Activated naive CD4-positive, alpha-beta T cell treated with anti-CD3 and anti-CD28 coated beads for 36 hours (primary cell): ENCODE measurements around the gene GRIK1. TPM values are rescaled to one million over a fixed set of nuclear protein-coding genes. Genes with fewer than 3 reads are reported as not detected.

Experiments
- CTCF ChIA-PET: fragments of 350-600 bp; sonication (Branson Sonifier 250); formaldehyde crosslinking; loops from one replicate; lab custom pipeline; 2021; ENCODE audit warnings: antibody characterized with exemption; lab: Charles Lee
- DNase-seq: peaks from one replicate; pipeline ENCODE4 v3.0.0-alpha.2; 2020
- H3K27ac Mint-ChIP-seq: one replicate; pipeline ENCODE4 v1.8.0; 2021; ENCODE audit warnings: mild to moderate bottlenecking, mixed read lengths
- H3K27me3 Mint-ChIP-seq: one replicate; pipeline ENCODE4 v1.8.0; 2021; ENCODE audit warnings: low read depth, mixed read lengths
- H3K36me3 Mint-ChIP-seq: one replicate; pipeline ENCODE4 v1.8.0; 2021; ENCODE audit warnings: low read depth, mixed read lengths
- H3K4me1 Mint-ChIP-seq: one replicate; pipeline ENCODE4 v1.8.0; 2021; ENCODE audit warnings: low read depth, mixed read lengths
- H3K4me3 Mint-ChIP-seq: one replicate; pipeline ENCODE4 v1.8.0; 2021; ENCODE audit warnings: mild to moderate bottlenecking, moderate library complexity, mixed read lengths
- H3K9me3 Mint-ChIP-seq: one replicate; pipeline ENCODE4 v1.8.0; 2021; ENCODE audit warnings: mixed read lengths
- intact Hi-C: fragments of 100-400 bp; cut with micrococcal nuclease; formaldehyde crosslinking; loops from one replicate; pipeline ENCODE4 v1.15.1; 2023
- total RNA-seq, 2 experiments: library from RNA; stranded (reverse); gene quantifications; one replicate each; pipeline ENCODE4 v1.2.3, GENCODE V29; 2021

Gene GRIK1
- total RNA-seq, 2 experiments from 2014 or later: not detected

- H3K4me1 Mint-ChIP-seq: no peaks in the 10 kb centered on the region
- no peak for DNase-seq
- intact Hi-C loops: no loop called here
- no peaks in the 10 kb centered on the region for H3K9me3 Mint-ChIP-seq
- CTCF ChIA-PET: no interaction called here
- no peaks in the 10 kb centered on the region for H3K36me3 Mint-ChIP-seq
- H3K27ac Mint-ChIP-seq: no peak overlapping the region
- H3K4me3 Mint-ChIP-seq: no peak overlapping the region
- peaks cover 15% of the 10 kb centered on the region for H3K27me3 Mint-ChIP-seq
These were observed 7.3 kb upstream of the GRIK1 start for GRCh38 chr21:29947119-29947518.

- H3K9me3 Mint-ChIP-seq: no peaks in the 10 kb centered on the region
- CTCF ChIA-PET: no interaction called here
- intact Hi-C loops: no loop called here
- H3K36me3 Mint-ChIP-seq: no peaks in the 10 kb centered on the region
- no peak overlapping the region for H3K4me3 Mint-ChIP-seq
- H3K27me3 Mint-ChIP-seq: peaks cover 33% of the 10 kb centered on the region
- no peak overlapping the region for H3K27ac Mint-ChIP-seq
- peaks cover 6% of the 10 kb centered on the region for H3K4me1 Mint-ChIP-seq
- no peak for DNase-seq
These were observed 4.1 kb upstream of the GRIK1 start for GRCh38 chr21:29943885-29944284.

- H3K4me3 Mint-ChIP-seq: no peak overlapping the region
- CTCF ChIA-PET: interaction anchor here (0.6 kb wide), 1 partner anchor 466 kb away, joined by 3 read pairs; no protein-coding TSS in a partner anchor
- intact Hi-C loops: no loop called here
These were observed 2.2 kb upstream of the GRIK1 start for GRCh38 chr21:29942034-29942433.

GRCh38 chr21:29940991-29941390 lies 1.2 kb upstream of the GRIK1 start:
- DNase-seq: no peak
- no peak overlapping the region for H3K27ac Mint-ChIP-seq
- H3K36me3 Mint-ChIP-seq: no peaks in the 10 kb centered on the region
- no peaks in the 10 kb centered on the region for H3K9me3 Mint-ChIP-seq
- H3K4me3 Mint-ChIP-seq: no peak overlapping the region
- intact Hi-C loops: no loop called here
- CTCF ChIA-PET: no interaction called here
- H3K27me3 Mint-ChIP-seq: peaks cover 43% of the 10 kb centered on the region
- peaks cover 6% of the 10 kb centered on the region for H3K4me1 Mint-ChIP-seq

More at GRCh38 chr21:29942034-29942433, 2.2 kb upstream of the GRIK1 start:
- Mint-ChIP-seq H3K27me3 (peaks cover 41% of the 10 kb centered on the region), H3K27ac (no peak overlapping the region), H3K9me3 (no peaks in the 10 kb centered on the region), H3K36me3 (no peaks in the 10 kb centered on the region), H3K4me1 (peaks cover 6% of the 10 kb centered on the region)
- DNase-seq: no peak

- H3K27me3 Mint-ChIP-seq: peaks cover 43% of the 10 kb centered on the region
- peaks cover 6% of the 10 kb centered on the region for H3K4me1 Mint-ChIP-seq
- intact Hi-C loops: no loop called here
- H3K36me3 Mint-ChIP-seq: no peaks in the 10 kb centered on the region
- H3K4me3 Mint-ChIP-seq: no peak overlapping the region
- H3K9me3 Mint-ChIP-seq: no peaks in the 10 kb centered on the region
- CTCF ChIA-PET: interaction anchor here (0.5 kb wide), 1 partner anchor 638 kb away, joined by 4 read pairs; no protein-coding TSS in a partner anchor
- no peak overlapping the region for H3K27ac Mint-ChIP-seq
- no peak for DNase-seq
These were observed 565 bp upstream of the GRIK1 start for GRCh38 chr21:29940361-29940760.

GRCh38 chr21:29939104-29939923 lies 482 bp downstream of the GRIK1 start:
- H3K27ac Mint-ChIP-seq: no peak overlapping the region
- no peak overlapping the region for H3K4me3 Mint-ChIP-seq
- CTCF ChIA-PET: no interaction called here
- peaks cover 6% of the 10 kb centered on the region for H3K4me1 Mint-ChIP-seq
- H3K9me3 Mint-ChIP-seq: no peaks in the 10 kb centered on the region
- no peaks in the 10 kb centered on the region for H3K36me3 Mint-ChIP-seq
- intact Hi-C loops: no loop called here
- H3K27me3 Mint-ChIP-seq: peaks cover 48% of the 10 kb centered on the region
- DNase-seq: no peak

- no peak for DNase-seq
- peaks cover 45% of the 10 kb centered on the region for H3K27me3 Mint-ChIP-seq
- peaks cover 6% of the 10 kb centered on the region for H3K4me1 Mint-ChIP-seq
- no peaks in the 10 kb centered on the region for H3K9me3 Mint-ChIP-seq
- CTCF ChIA-PET: no interaction called here
- H3K27ac Mint-ChIP-seq: no peak overlapping the region
- no peak overlapping the region for H3K4me3 Mint-ChIP-seq
- intact Hi-C loops: no loop called here
- no peaks in the 10 kb centered on the region for H3K36me3 Mint-ChIP-seq
These were observed 1.1 kb downstream of the GRIK1 start for GRCh38 chr21:29938776-29939103.

GRCh38 chr21:29933088-29933487 lies 6.7 kb downstream of the GRIK1 start:
- no peaks in the 10 kb centered on the region for H3K36me3 Mint-ChIP-seq
- DNase-seq: no peak
- H3K4me1 Mint-ChIP-seq: no peaks in the 10 kb centered on the region
- CTCF ChIA-PET: no interaction called here
- H3K9me3 Mint-ChIP-seq: no peaks in the 10 kb centered on the region
- H3K27me3 Mint-ChIP-seq: peaks cover 13% of the 10 kb centered on the region
- intact Hi-C loops: no loop called here
- H3K27ac Mint-ChIP-seq: no peak overlapping the region
- H3K4me3 Mint-ChIP-seq: no peak overlapping the region

GRCh38 chr21:29928537-29928936 lies 11.3 kb downstream of the GRIK1 start:
- no peaks in the 10 kb centered on the region for H3K36me3 Mint-ChIP-seq
- no peaks in the 10 kb centered on the region for H3K9me3 Mint-ChIP-seq
- DNase-seq: no peak
- CTCF ChIA-PET: no interaction called here
- no peaks in the 10 kb centered on the region for H3K27me3 Mint-ChIP-seq
- H3K4me1 Mint-ChIP-seq: no peaks in the 10 kb centered on the region
- H3K27ac Mint-ChIP-seq: no peak overlapping the region
- H3K4me3 Mint-ChIP-seq: no peak overlapping the region
- intact Hi-C loops: no loop called here

GRCh38 chr21:29920938-29921337 lies 18.9 kb downstream of the GRIK1 start:
- H3K4me1 Mint-ChIP-seq: no peaks in the 10 kb centered on the region
- no peak overlapping the region for H3K4me3 Mint-ChIP-seq
- no peaks in the 10 kb centered on the region for H3K36me3 Mint-ChIP-seq
- intact Hi-C loops: no loop called here
- no peaks in the 10 kb centered on the region for H3K9me3 Mint-ChIP-seq
- peaks cover 7% of the 10 kb centered on the region for H3K27me3 Mint-ChIP-seq
- H3K27ac Mint-ChIP-seq: no peak overlapping the region
- DNase-seq: no peak
- CTCF ChIA-PET: no interaction called here

GRCh38 chr21:29914326-29914725 lies 25.5 kb downstream of the GRIK1 start:
- Mint-ChIP-seq H3K9me3 (no peaks in the 10 kb centered on the region), H3K4me3 (no peak overlapping the region), H3K27ac (no peak overlapping the region), H3K36me3 (no peaks in the 10 kb centered on the region), H3K27me3 (peaks cover 6% of the 10 kb centered on the region), H3K4me1 (no peaks in the 10 kb centered on the region)
- intact Hi-C loops: no loop called here
- no peak for DNase-seq
- CTCF ChIA-PET: no interaction called here

GRCh38 chr21:29909571-29909970 lies 30.2 kb downstream of the GRIK1 start:
- CTCF ChIA-PET: no interaction called here
- intact Hi-C loops: no loop called here

More at GRCh38 chr21:29909571-29909970, 30.2 kb downstream of the GRIK1 start:
- Mint-ChIP-seq H3K27me3 (no peaks in the 10 kb centered on the region), H3K36me3 (no peaks in the 10 kb centered on the region), H3K4me3 (no peak overlapping the region), H3K4me1 (no peaks in the 10 kb centered on the region), H3K27ac (no peak overlapping the region), H3K9me3 (no peaks in the 10 kb centered on the region)
- no peak for DNase-seq
